Esophagus mucosa (tissue), 1 donor: ENCODE data around the gene MS4A18. TPM values are rescaled to one million over a fixed set of nuclear protein-coding genes. Genes with fewer than 3 reads are reported as not detected.

Source experiments
- ATAC-seq: fragments of 200-7000 bp; cut with Tn5 transposase; one replicate; pipeline ENCODE4 v1.9.1; 2020
- total RNA-seq: library from RNA; stranded (reverse); gene quantifications from one replicate; pipeline ENCODE4 v1.2.4, GENCODE V29; 2023
- donor health status: DM: yes; HTN: yes; CAD: no.

MS4A18 gene
- total RNA-seq, 1 donor from 2014 or later = not detected

DNA sequence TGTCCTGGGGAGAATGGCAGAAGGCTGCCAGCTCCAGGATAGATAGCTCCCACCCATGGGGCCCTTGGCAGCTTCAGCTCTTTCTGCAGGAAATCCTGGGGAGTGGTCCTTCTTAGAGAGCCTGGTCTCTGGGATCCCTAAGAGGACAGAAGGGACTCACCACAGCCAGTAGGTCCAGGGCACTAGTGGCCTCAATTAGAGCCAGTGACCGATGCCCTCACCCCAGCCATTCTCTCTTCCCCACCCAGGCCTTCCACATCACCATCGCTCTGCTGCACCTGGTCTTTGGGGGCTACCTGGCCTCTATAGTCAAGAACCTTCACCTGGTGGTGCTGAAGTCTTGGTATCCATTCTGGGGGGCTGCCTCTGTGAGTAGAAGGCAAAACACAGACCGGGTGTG is 66.2 kb downstream of the MS4A18 start:
- no peak for ATAC-seq

- no peak for ATAC-seq
Measured at GRCh38 chr11:60791153-60791933, 66.8 kb downstream of the MS4A18 start.

DNA sequence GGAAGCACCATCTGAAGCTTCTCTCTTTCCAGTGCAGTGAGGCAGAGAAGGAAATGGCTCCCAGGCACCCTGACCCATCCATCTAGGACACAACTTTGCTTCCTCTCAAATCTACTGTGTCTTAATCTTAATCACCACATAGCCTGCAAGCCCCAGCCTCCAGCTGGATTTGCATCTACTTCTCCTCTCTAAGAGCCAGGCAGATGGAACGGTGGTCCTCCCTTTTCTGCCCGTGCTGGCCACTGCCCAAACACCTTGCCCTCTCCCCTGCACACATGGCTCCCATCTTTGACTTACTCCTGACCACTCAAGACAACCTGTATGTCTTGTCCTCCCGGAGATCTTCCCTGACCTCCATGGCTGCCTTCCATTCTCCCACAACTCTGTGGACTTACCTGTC is 68.0 kb downstream of the MS4A18 start:
- ATAC-seq = no peak

Other genes with a start within 250 kb of the MS4A18 start
- gene MS4A12, start 231.9 kb upstream of the MS4A18 start, total RNA-seq = not detected
- not detected for gene MS4A13, start 209.3 kb upstream of the MS4A18 start, total RNA-seq
- not detected for gene MS4A8, start 25.1 kb upstream of the MS4A18 start, total RNA-seq
- not detected for gene MS4A15, start 32.1 kb downstream of the MS4A18 start, total RNA-seq
- gene MS4A10, start 60.6 kb downstream of the MS4A18 start, total RNA-seq = not detected
- 19.9 TPM for gene CCDC86, start 117.4 kb downstream of the MS4A18 start, total RNA-seq
- 0.12 TPM for gene PTGDR2, start 131.2 kb downstream of the MS4A18 start, total RNA-seq
- not detected for gene ZP1, start 142.8 kb downstream of the MS4A18 start, total RNA-seq
- gene PRPF19, start 181.9 kb downstream of the MS4A18 start, total RNA-seq = 94.9 TPM
- 80.4 TPM for gene TMEM109, start 189.4 kb downstream of the MS4A18 start, total RNA-seq
- gene TMEM132A, start 199.7 kb downstream of the MS4A18 start, total RNA-seq = 27.0 TPM
- gene SLC15A3, start 227.5 kb downstream of the MS4A18 start, total RNA-seq = 3.9 TPM
- gene CD6, start 247.0 kb downstream of the MS4A18 start, total RNA-seq = 0.80 TPM